H1 (cell line): ENCODE results near the gene WDR37. TPM values are rescaled to one million over a fixed set of nuclear protein-coding genes. Genes with fewer than 3 reads are reported as not detected.

Experiments used
- CTCF ChIA-PET: fragments of 300-600 bp; sonication (Branson Sonifier 250); formaldehyde crosslinking; loops from one replicate; lab custom pipeline; 2021; ENCODE audit not compliant: partially characterized antibody; lab: Charles Lee
- POLR2A ChIA-PET: fragments of 300-600 bp; sonication (Branson Sonifier 250); formaldehyde crosslinking; loops from one replicate; lab custom pipeline; 2021; ENCODE audit warnings: inconsistent platforms; ENCODE audit not compliant: partially characterized antibody; lab: Charles Lee
- DNase-seq, 2 experiments: peaks; one replicate each; pipeline versions ENCODE4 v3.0.0 to v3.0.0-alpha.2; 2010 to 2022; ENCODE audit warnings: low spot score in 2 of 2, low read depth in 1 of 2, mixed read lengths in 1 of 2
- FAIRE-seq: peaks from 2 replicates; lab custom pipeline; 2011; peaks lifted over from hg19 to GRCh38; lab: Jason Lieb, UNC
- H2AFZ ChIP-seq: 2 replicates; pipeline ENCODE4 v1.8.1; 2012; ENCODE audit warnings: low read length, inconsistent platforms
- H2AK5ac ChIP-seq: 2 replicates; pipeline ENCODE4 v1.6.1; 2013; ENCODE audit warnings: low read depth, low read length
- H2BK120ac ChIP-seq: replicated peaks from 2 replicates; pipeline ENCODE3; 2013; ENCODE audit warnings: low read depth, low read length, inconsistent platforms
- H2BK12ac ChIP-seq: 2 replicates; pipeline ENCODE4 v1.6.1; 2013; ENCODE audit warnings: low read depth, low read length
- H2BK15ac ChIP-seq: 2 replicates; pipeline ENCODE4 v1.6.1; 2013; ENCODE audit warnings: low read length
- H2BK20ac ChIP-seq: 2 replicates; pipeline ENCODE4 v1.6.1; 2013; ENCODE audit warnings: low read length
- H2BK5ac ChIP-seq: 2 replicates; pipeline ENCODE4 v1.6.1; 2013; ENCODE audit warnings: low read depth, low read length
- H3K14ac ChIP-seq: 2 replicates; pipeline ENCODE4 v1.6.1; 2013; ENCODE audit warnings: inconsistent platforms; ENCODE audit not compliant: insufficient read length
- H3K18ac ChIP-seq: 2 replicates; pipeline ENCODE4 v1.6.1; 2013; ENCODE audit warnings: low read length; ENCODE audit errors: extremely low read depth
- H3K23ac ChIP-seq: 2 replicates; pipeline ENCODE4 v1.6.1; 2013; ENCODE audit warnings: inconsistent platforms; ENCODE audit not compliant: insufficient read length
- H3K23me2 ChIP-seq: 2 replicates; pipeline ENCODE4 v1.6.1; 2013; ENCODE audit warnings: low read depth, low read length
- H3K27ac ChIP-seq: 2 replicates; pipeline ENCODE4 v1.6.1; 2011; ENCODE audit warnings: low read depth, low read length, inconsistent platforms
- H3K27me3 ChIP-seq, 4 experiments: replicated peaks in 1 of 4; 1 replicate in 1 of 4; 2 replicates in 3 of 4; pipeline versions ENCODE4 v1.6.1 to v1.8.1; 2011 to 2013; ENCODE audit warnings: low read length in 3 of 4, mild to moderate bottlenecking in 3 of 4, inconsistent platforms in 2 of 4, mixed read lengths in 2 of 4, moderate library complexity in 1 of 4; ENCODE audit not compliant: control insufficient read depth in 3 of 4, insufficient read depth in 3 of 4; ENCODE audit errors: extremely low read depth in 1 of 4
- H3K36me3 ChIP-seq, 4 experiments: 2 replicates each; pipeline versions ENCODE4 v1.6.1 to v1.8.1; 2011 to 2013; ENCODE audit warnings: mild to moderate bottlenecking in 4 of 4, low read length in 3 of 4, moderate library complexity in 2 of 4, control low read depth in 1 of 4, inconsistent platforms in 1 of 4; ENCODE audit not compliant: insufficient read depth in 4 of 4, control insufficient read depth in 2 of 4
- H3K4ac ChIP-seq: replicated peaks from 2 replicates; pipeline ENCODE3; 2013; ENCODE audit warnings: low read length, low read depth, mixed read lengths, inconsistent platforms; ENCODE audit not compliant: insufficient read length
- H3K4me1 ChIP-seq, 4 experiments: replicated peaks in 1 of 4; 1 replicate in 1 of 4; 2 replicates in 3 of 4; pipeline versions ENCODE4 v1.6.1 to v1.8.1; 2011 to 2013; ENCODE audit warnings: low read length in 3 of 4, inconsistent platforms in 2 of 4, mixed read lengths in 1 of 4; ENCODE audit not compliant: insufficient read depth in 4 of 4, control insufficient read depth in 3 of 4
- H3K4me2 ChIP-seq, 2 experiments: 2 replicates each; pipeline versions ENCODE4 v1.6.1 to v1.8.1; 2011 to 2013; ENCODE audit warnings: low read depth in 2 of 2, low read length in 2 of 2, control low read depth in 1 of 2, inconsistent platforms in 1 of 2, mild to moderate bottlenecking in 1 of 2; ENCODE audit not compliant: insufficient read depth in 1 of 2
- H3K4me3 ChIP-seq, 4 experiments: fragments of 200-600, 300-600 bp in 1 of 4; sonication (generic), shearing (Covaris generic), sonication (Bioruptor Twin) in 1 of 4; 2 replicates each; pipeline versions ENCODE4 v1.5.1 to v1.8.1; 2011 to 2016; ENCODE audit warnings: low read length in 4 of 4, low read depth in 3 of 4, control low read depth in 2 of 4, inconsistent platforms in 2 of 4, mild to moderate bottlenecking in 2 of 4, mixed read lengths in 1 of 4, moderate library complexity in 1 of 4; ENCODE audit not compliant: insufficient read depth in 2 of 4; ENCODE audit errors: extremely low read depth in 1 of 4
- H3K56ac ChIP-seq: replicated peaks from 2 replicates; pipeline ENCODE3; 2013; ENCODE audit warnings: low read depth, mild to moderate bottlenecking, mixed read lengths, low read length, inconsistent platforms; ENCODE audit not compliant: insufficient read length
- H3K79me1 ChIP-seq: 2 replicates; pipeline ENCODE4 v1.6.1; 2013; ENCODE audit warnings: low read depth, low read length, control low read depth
- H3K79me2 ChIP-seq, 2 experiments: 2 replicates each; pipeline versions ENCODE4 v1.6.1 to v1.8.1; 2012 to 2013; ENCODE audit warnings: low read length in 2 of 2, mild to moderate bottlenecking in 2 of 2, inconsistent platforms in 1 of 2; ENCODE audit not compliant: insufficient read depth in 2 of 2, control insufficient read depth in 1 of 2
- H3K9ac ChIP-seq, 4 experiments: replicated peaks in 1 of 4; 1 replicate in 1 of 4; 2 replicates in 3 of 4; pipeline versions ENCODE4 v1.6.1 to v1.8.1; 2011 to 2013; ENCODE audit warnings: low read depth in 3 of 4, low read length in 3 of 4, control low read depth in 2 of 4, mild to moderate bottlenecking in 2 of 4, moderate library complexity in 2 of 4, inconsistent platforms in 1 of 4; ENCODE audit errors: extremely low read depth in 1 of 4
- H3K9me3 ChIP-seq, 2 experiments: 2 replicates each; pipeline versions ENCODE4 v1.6.1 to v1.8.1; 2012 to 2013; ENCODE audit warnings: mild to moderate bottlenecking in 2 of 2, moderate library complexity in 2 of 2, control low read depth in 1 of 2, inconsistent platforms in 1 of 2, low read depth in 1 of 2, low read length in 1 of 2, mixed read lengths in 1 of 2; ENCODE audit not compliant: insufficient read depth in 2 of 2
- H4K20me1 ChIP-seq, 2 experiments: replicated peaks in 1 of 2; 2 replicates each; pipeline versions ENCODE3 to v1.8.1; 2011 to 2013; ENCODE audit warnings: inconsistent platforms in 2 of 2, low read length in 2 of 2, mild to moderate bottlenecking in 1 of 2; ENCODE audit not compliant: insufficient read depth in 2 of 2, control insufficient read depth in 1 of 2
- H4K5ac ChIP-seq: 2 replicates; pipeline ENCODE4 v1.6.1; 2013; ENCODE audit warnings: low read length, low read depth, mixed read lengths, inconsistent platforms; ENCODE audit not compliant: insufficient read length
- H4K8ac ChIP-seq: 2 replicates; pipeline ENCODE4 v1.8.0; 2013; ENCODE audit warnings: mild to moderate bottlenecking, moderate library complexity, low read length, inconsistent platforms; ENCODE audit not compliant: insufficient read depth; ENCODE audit errors: extremely low read depth
- H4K91ac ChIP-seq: replicated peaks from 2 replicates; pipeline ENCODE3; 2013; ENCODE audit warnings: low read length, mixed read lengths, inconsistent platforms; ENCODE audit not compliant: insufficient read length
- ATF3 ChIP-seq: IDR thresholded peaks from 2 replicates; pipeline ENCODE4 v1.6.1; 2011; ENCODE audit warnings: low read depth, mild to moderate bottlenecking, low read length; ENCODE audit not compliant: insufficient read depth
- CBX5 ChIP-seq: fragments of 300-800, 300-1000 bp; sonication (generic); IDR thresholded peaks from 2 replicates; pipeline ENCODE4 v1.7.1; 2016; ENCODE audit warnings: antibody characterized with exemption, low read length, low read depth
- CHD1 ChIP-seq: IDR thresholded peaks from 2 replicates; pipeline ENCODE4 v1.6.1; 2012; ENCODE audit warnings: low read depth, low read length, improper control_type of control experiment
- HDAC6 ChIP-seq: IDR thresholded peaks from one replicate; pipeline ENCODE4 v1.7.1; 2012; ENCODE audit warnings: low read depth, mild to moderate bottlenecking, inconsistent platforms, low read length, moderate library complexity
- SIN3A ChIP-seq, 2 experiments: IDR thresholded peaks in 1 of 2; conservative IDR thresholded peaks in 1 of 2; 2 replicates each; pipeline ENCODE4 v1.6.1; 2011 to 2012; ENCODE audit warnings: low read length in 2 of 2, improper control_type of control experiment in 1 of 2, low read depth in 1 of 2, mild to moderate bottlenecking in 1 of 2
- SIRT6 ChIP-seq: IDR thresholded peaks from one replicate; pipeline ENCODE4 v1.7.1; 2012; ENCODE audit warnings: low read length, inconsistent platforms
- WGBS, 2 experiments: shearing (Covaris generic) in 1 of 2; methylation state at CpG; one replicate each; pipeline versions ENCODE4 v1.1.6 to v1.1.7; 2013 to 2015; ENCODE audit warnings: low lambda C conversion rate in 2 of 2, mixed read lengths in 2 of 2, inconsistent platforms in 1 of 2, low coverage in 1 of 2, missing lambda C conversion rate in 1 of 2; ENCODE audit not compliant: insufficient replicate concordance in 2 of 2, insufficient coverage in 1 of 2, insufficient read length in 1 of 2; ENCODE audit errors: extremely low coverage in 1 of 2, missing lambda C conversion rate in 1 of 2; 5-methylcytosine and 5-hydroxymethylcytosine counted together
- polyA plus RNA-seq, 7 experiments: library from polyadenylated mRNA; depleted of rRNA in 3 of 7; stranded (reverse) in 5 of 7; unstranded in 2 of 7; fragments of >200 nt in 5 of 7; fragments of 200-250 nt in 2 of 7; gene quantifications; 1 replicate in 5 of 7; 2 replicates in 1 of 7; 4 replicates in 1 of 7; pipeline versions ENCODE4 v1.2.1 to v1.2.3, GENCODE V29; 2011 to 2013; ENCODE audit warnings: missing spikeins in 2 of 7, mixed read lengths in 2 of 7
- total RNA-seq: library from RNA; stranded (reverse); fragmentation: NEBNext Ultra II Directional; extraction: Animal tissue kit (Norgen Biotek cat#: 25700); gene quantifications from 2 replicates; pipeline ENCODE4 v1.2.1, GENCODE V29; 2021

The WDR37 gene
- total and polyA plus RNA-seq, 2 of the 8 experiments (the other 6 are each of a cell fraction or from before 2014, with no cell fraction given) = 9.6 to 12.0 TPM

- no peaks in the 10 kb centered on the region for H3K9me3 ChIP-seq
- H2AFZ ChIP-seq = no peak overlapping the region
- FAIRE-seq = no peak
- H2BK15ac ChIP-seq = no peak overlapping the region
- H3K4me1 ChIP-seq = no peaks in the 10 kb centered on the region; a peak in 1 of 7 replicates
- H3K4me2 ChIP-seq = no peak overlapping the region
- CTCF ChIA-PET = interaction anchor here (0.7 to 4.1 kb wide), 3 partner anchors 11 to 293 kb away, joined by 3 to 26 read pairs (median 4); no protein-coding TSS in a partner anchor
- H3K79me2 ChIP-seq = no peaks in the 10 kb centered on the region
- no peak overlapping the region for H3K9ac ChIP-seq
- no peak overlapping the region for H3K4ac ChIP-seq
- no peak overlapping the region for H4K91ac ChIP-seq
- H3K4me3 ChIP-seq = no peak overlapping the region
- H2BK120ac ChIP-seq = no peak overlapping the region
- 0 out of 2 replicates have a peak overlapping the region, but pooled peaks have one; percentile 95 for H2BK12ac ChIP-seq
- H2AK5ac ChIP-seq = no peak overlapping the region
- 91% methylated on average over 13 of the region's 13 CpGs; no CpG with 5 or more reads in 1 of the 2 experiments for WGBS, 2 experiments
- H2BK20ac ChIP-seq = no peak overlapping the region
- H3K18ac ChIP-seq = no peak overlapping the region
- DNase-seq = no peak
- no peak overlapping the region for H3K14ac ChIP-seq
- no peak overlapping the region for H3K27ac ChIP-seq
- H3K36me3 ChIP-seq = no peaks in the 10 kb centered on the region
- no peak for TF ChIP-seq SIN3A (conservative IDR thresholded peaks at IDR 0.05 in 1 of 2, IDR thresholded peaks at IDR 0.05 in 1 of 2; ENCODE audit: low read depth in 1 of 2, low read length in 2 of 2)
- no peak for TF ChIP-seq HDAC6
- no peak for TF ChIP-seq ATF3
- no peak for TF ChIP-seq SIRT6
- no peak for TF ChIP-seq CHD1
- TF ChIP-seq CBX5 = no peak
- POLR2A ChIA-PET = no interaction called here
- peaks cover 0 to 5% (median 0%) of the 10 kb centered on the region in 4 experiments; a peak in 2 of 7 replicates for H3K27me3 ChIP-seq
- no peak overlapping the region for H4K5ac ChIP-seq
- no peak overlapping the region for H3K23ac ChIP-seq
- no peaks in the 10 kb centered on the region for H3K23me2 ChIP-seq
- H4K20me1 ChIP-seq = peaks cover 0 to 3% of the 10 kb centered on the region in 2 experiments
- H3K56ac ChIP-seq = no peak overlapping the region
- H4K8ac ChIP-seq = no peak overlapping the region
- no peaks in the 10 kb centered on the region for H3K79me1 ChIP-seq
- H2BK5ac ChIP-seq = peak overlapping the region; percentile 85; the same call in 1 of the 2 replicates
Measured at GRCh38 chr10:1170867-1171180, 114.6 kb downstream of the WDR37 start.
